ENCODE results near the gene ZNF764. TPM values are rescaled to one million over a fixed set of nuclear protein-coding genes. Genes with fewer than 3 reads are reported as not detected.

ZNF764 gene
- total RNA-seq, 1 experiment from 2014 or later = 9.1 TPM

- no peak for TF ChIP-seq YY1 (IDR thresholded peaks at IDR 0.05; ENCODE audit: extremely low read depth, insufficient replicate concordance, low read depth, low read length)
- no peak for TF ChIP-seq CBX3 (IDR thresholded peaks at IDR 0.05; ENCODE audit: low read depth)
- TF ChIP-seq MAX (IDR thresholded peaks at IDR 0.05) = no peak
- TF ChIP-seq SP1 (IDR thresholded peaks at IDR 0.05; ENCODE audit: low read depth) = no peak
- no peak for TF ChIP-seq ATF3 (IDR thresholded peaks at IDR 0.05)
Observed at GRCh38 chr16:30515275-30515674, 42.9 kb downstream of the ZNF764 start (continued).

GRCh38 chr16:30511509-30511908 is 46.7 kb downstream of the ZNF764 start:
- intact Hi-C loops (cut with micrococcal nuclease) = no loop called here
- H3K27me3 ChIP-seq (ENCODE audit: insufficient read depth, low read length) = no peaks in the 10 kb centered on the region
- ChIA-PET CTCF (no interaction called here), RAD21 (ENCODE audit: low non-redundant PET in 1 of 2, low total read pairs in 2 of 2, uncharacterized antibody in 2 of 2, unreplicated experiment in 2 of 2) (no interaction called here), POLR2A (no interaction called here)
- no peak overlapping the region for H3K27ac ChIP-seq (ENCODE audit: low read depth, low read length)
- no peak overlapping the region for H3K4me2 ChIP-seq (ENCODE audit: low read length)
- no TSS peak for BruUV-seq (replicated peaks)
- TF ChIP-seq SIN3A (IDR thresholded peaks at IDR 0.05; ENCODE audit: low read depth) = no peak
- no peaks in the 10 kb centered on the region for H3K36me3 ChIP-seq (ENCODE audit: control insufficient read depth in 1 of 2, insufficient read depth in 2 of 2, low read length in 2 of 2)
- H2AFZ ChIP-seq (ENCODE audit: low read depth, low read length, poor library complexity, severe bottlenecking) = no peak overlapping the region
- no peaks in the 10 kb centered on the region for H3K9me2 ChIP-seq (ENCODE audit: insufficient read depth)
- H3K4me3 ChIP-seq (replicated peaks in 1 of 2; ENCODE audit: low read depth in 1 of 2, low read length in 2 of 2) = no peak overlapping the region
- no peaks in the 10 kb centered on the region for H3K9me3 ChIP-seq (ENCODE audit: control insufficient read depth in 1 of 2, insufficient read depth in 1 of 2, low read depth in 1 of 2, low read length in 2 of 2)
- no peak overlapping the region for H3K9ac ChIP-seq (ENCODE audit: low read length)
- ATAC-seq (no peak), DNase-seq (ENCODE audit: low read depth, low spot score) (no peak)
- H3K79me2 ChIP-seq (ENCODE audit: insufficient read depth, low read length) = no peaks in the 10 kb centered on the region
- no peaks in the 10 kb centered on the region for H3K4me1 ChIP-seq (ENCODE audit: control insufficient read depth in 1 of 2, insufficient read depth in 2 of 2, low read length in 2 of 2)
- no peaks in the 10 kb centered on the region for H4K20me1 ChIP-seq (ENCODE audit: insufficient read depth)

DNA sequence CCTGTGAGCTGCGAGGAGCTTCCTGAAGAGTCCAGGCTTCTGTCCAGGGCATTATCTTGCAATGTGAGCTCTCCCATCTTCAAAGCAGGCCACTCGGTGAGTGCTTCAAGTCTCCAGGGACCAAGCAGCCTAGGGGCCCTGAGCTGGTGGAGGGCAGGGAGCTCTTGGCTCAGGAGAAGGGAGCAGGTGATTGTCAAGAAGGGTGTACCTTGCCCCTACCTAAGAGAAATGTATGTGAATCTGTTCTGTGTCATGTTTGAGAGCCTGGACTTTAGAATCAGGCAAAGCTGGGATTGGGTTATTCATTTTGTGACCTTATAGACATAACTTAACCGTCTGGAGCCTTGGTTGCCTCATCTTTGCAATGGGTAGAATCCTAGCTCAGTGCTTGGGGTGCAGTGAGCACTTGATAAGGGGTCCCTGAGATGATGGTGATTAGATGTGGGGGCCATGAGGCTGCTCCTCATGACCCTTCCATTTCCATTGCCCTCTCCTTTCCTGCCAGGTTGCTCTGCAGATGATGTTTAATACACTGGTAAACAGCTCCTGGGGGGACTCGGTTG is 47.7 kb downstream of the ZNF764 start:
- H3K9me2 ChIP-seq (ENCODE audit: insufficient read depth) = no peaks in the 10 kb centered on the region
- no peak overlapping the region for H3K4me3 ChIP-seq (replicated peaks in 1 of 2; ENCODE audit: low read depth in 1 of 2, low read length in 2 of 2)
- RAD21 ChIA-PET (ENCODE audit: low non-redundant PET in 1 of 2, low total read pairs in 2 of 2, uncharacterized antibody in 2 of 2, unreplicated experiment in 2 of 2) = no interaction called here
- no peaks in the 10 kb centered on the region for H3K36me3 ChIP-seq (ENCODE audit: control insufficient read depth in 1 of 2, insufficient read depth in 2 of 2, low read length in 2 of 2)
- ATAC-seq = no peak
- no peak overlapping the region for H3K27ac ChIP-seq (ENCODE audit: low read depth, low read length)
- BruUV-seq (replicated peaks) = no TSS peak
- H3K27me3 ChIP-seq (ENCODE audit: insufficient read depth, low read length) = no peaks in the 10 kb centered on the region
- intact Hi-C loops (cut with micrococcal nuclease) = no loop called here
- CTCF ChIA-PET = no interaction called here
- H3K9me3 ChIP-seq (ENCODE audit: control insufficient read depth in 1 of 2, insufficient read depth in 1 of 2, low read depth in 1 of 2, low read length in 2 of 2) = no peaks in the 10 kb centered on the region
- POLR2A ChIA-PET = interaction anchor here (0.5 to 1.2 kb wide), 3 partner anchors 12 to 35 kb away, joined by 3 to 5 read pairs (median 3); no protein-coding TSS in a partner anchor
- no peaks in the 10 kb centered on the region for H3K79me2 ChIP-seq (ENCODE audit: insufficient read depth, low read length)
- H3K4me1 ChIP-seq (ENCODE audit: control insufficient read depth in 1 of 2, insufficient read depth in 2 of 2, low read length in 2 of 2) = no peaks in the 10 kb centered on the region
- no peak overlapping the region for H3K4me2 ChIP-seq (ENCODE audit: low read length)
- no peak for TF ChIP-seq SIN3A (IDR thresholded peaks at IDR 0.05; ENCODE audit: low read depth)
- no peak for TF ChIP-seq EZH2 (IDR thresholded peaks at IDR 0.05)
- no peak for TF ChIP-seq RAD21 (IDR thresholded peaks at IDR 0.05; ENCODE audit: low read depth)
- TF ChIP-seq YY1 (IDR thresholded peaks at IDR 0.05; ENCODE audit: extremely low read depth, insufficient replicate concordance, low read depth, low read length) = no peak
- TF ChIP-seq FOSL1 (IDR thresholded peaks at IDR 0.05; ENCODE audit: low read depth) = no peak
- TF ChIP-seq TCF7L2 (IDR thresholded peaks at IDR 0.05; ENCODE audit: borderline replicate concordance, extremely low read depth, insufficient read depth, insufficient read length) = no peak
- TF ChIP-seq, protein P1, sequence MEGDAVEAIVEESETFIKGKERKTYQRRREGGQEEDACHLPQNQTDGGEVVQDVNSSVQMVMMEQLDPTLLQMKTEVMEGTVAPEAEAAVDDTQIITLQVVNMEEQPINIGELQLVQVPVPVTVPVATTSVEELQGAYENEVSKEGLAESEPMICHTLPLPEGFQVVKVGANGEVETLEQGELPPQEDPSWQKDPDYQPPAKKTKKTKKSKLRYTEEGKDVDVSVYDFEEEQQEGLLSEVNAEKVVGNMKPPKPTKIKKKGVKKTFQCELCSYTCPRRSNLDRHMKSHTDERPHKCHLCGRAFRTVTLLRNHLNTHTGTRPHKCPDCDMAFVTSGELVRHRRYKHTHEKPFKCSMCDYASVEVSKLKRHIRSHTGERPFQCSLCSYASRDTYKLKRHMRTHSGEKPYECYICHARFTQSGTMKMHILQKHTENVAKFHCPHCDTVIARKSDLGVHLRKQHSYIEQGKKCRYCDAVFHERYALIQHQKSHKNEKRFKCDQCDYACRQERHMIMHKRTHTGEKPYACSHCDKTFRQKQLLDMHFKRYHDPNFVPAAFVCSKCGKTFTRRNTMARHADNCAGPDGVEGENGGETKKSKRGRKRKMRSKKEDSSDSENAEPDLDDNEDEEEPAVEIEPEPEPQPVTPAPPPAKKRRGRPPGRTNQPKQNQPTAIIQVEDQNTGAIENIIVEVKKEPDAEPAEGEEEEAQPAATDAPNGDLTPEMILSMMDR (IDR thresholded peaks at IDR 0.05 in 2 of 3, conservative IDR thresholded peaks at IDR 0.05 in 1 of 3; ENCODE audit: borderline replicate concordance in 1 of 3, insufficient read depth in 1 of 3, low read depth in 2 of 3, low read length in 2 of 3) = no peak
- no peak for TF ChIP-seq ZFX (IDR thresholded peaks at IDR 0.05)
- no peak for TF ChIP-seq EZH2phosphoT487 (IDR thresholded peaks at IDR 0.05; ENCODE audit: borderline replicate concordance)
- TF ChIP-seq SRF (IDR thresholded peaks at IDR 0.05; ENCODE audit: low read depth) = no peak
- TF ChIP-seq CBX3 (IDR thresholded peaks at IDR 0.05; ENCODE audit: low read depth) = no peak
- no peak for TF ChIP-seq SP1 (IDR thresholded peaks at IDR 0.05; ENCODE audit: low read depth)
- no peak for TF ChIP-seq JUND (IDR thresholded peaks at IDR 0.05)
- TF ChIP-seq MAX (IDR thresholded peaks at IDR 0.05) = no peak
- TF ChIP-seq ATF3 (IDR thresholded peaks at IDR 0.05) = no peak
- TF ChIP-seq CEBPB (IDR thresholded peaks at IDR 0.05; ENCODE audit: low read depth) = no peak
- no peak for DNase-seq (ENCODE audit: low read depth, low spot score)
- no peaks in the 10 kb centered on the region for H4K20me1 ChIP-seq (ENCODE audit: insufficient read depth)
- no peak overlapping the region for H2AFZ ChIP-seq (ENCODE audit: low read depth, low read length, poor library complexity, severe bottlenecking)
- no peak overlapping the region for H3K9ac ChIP-seq (ENCODE audit: low read length)

All from HCT116 (cell line).